Endodermal cell (in vitro differentiated cells): ENCODE results near the gene USP21. TPM values are rescaled to one million over a fixed set of nuclear protein-coding genes. Genes with fewer than 3 reads are reported as not detected.

Experiments
- DNase-seq: peaks from one replicate; pipeline ENCODE4 v3.0.0-alpha.2; 2017
- H3K27ac ChIP-seq: 2 replicates; pipeline ENCODE4 v1.5.1; 2013; ENCODE audit warnings: mild to moderate bottlenecking, low read depth, low read length, moderate library complexity
- H3K27me3 ChIP-seq: 2 replicates; pipeline ENCODE4 v1.6.1; 2013; ENCODE audit warnings: mild to moderate bottlenecking, low read length, moderate library complexity; ENCODE audit not compliant: insufficient read depth, control insufficient read depth, poor library complexity, severe bottlenecking
- H3K36me3 ChIP-seq: 2 replicates; pipeline ENCODE4 v1.7.0; 2013; ENCODE audit warnings: mild to moderate bottlenecking, low read length, moderate library complexity; ENCODE audit not compliant: control insufficient read depth, insufficient read depth
- H3K4me1 ChIP-seq: one replicate; pipeline ENCODE4 v1.7.0; 2013; ENCODE audit warnings: low read length; ENCODE audit not compliant: control insufficient read depth, insufficient read depth
- H3K4me3 ChIP-seq: 2 replicates; pipeline ENCODE4 v1.5.1; 2013; ENCODE audit warnings: mild to moderate bottlenecking, low read length, moderate library complexity
- H3K9ac ChIP-seq: 2 replicates; pipeline ENCODE4 v1.6.1; 2013; ENCODE audit warnings: mild to moderate bottlenecking, low read length, moderate library complexity; ENCODE audit not compliant: poor library complexity, severe bottlenecking; ENCODE audit errors: extremely low read depth
- H3K9me3 ChIP-seq: 2 replicates; pipeline ENCODE4 v1.6.1; 2013; ENCODE audit warnings: mild to moderate bottlenecking, low read length, moderate library complexity; ENCODE audit not compliant: control insufficient read depth
- H3K27ac Mint-ChIP-seq: 2 replicates; pipeline ENCODE4 v1.8.0; 2020; ENCODE audit warnings: mixed read lengths
- H3K27me3 Mint-ChIP-seq: 2 replicates; pipeline ENCODE4 v1.8.0; 2021; ENCODE audit warnings: mild to moderate bottlenecking, mixed read lengths; ENCODE audit not compliant: insufficient read depth
- H3K36me3 Mint-ChIP-seq: 2 replicates; pipeline ENCODE4 v1.8.0; 2020; ENCODE audit warnings: low read depth, mixed read lengths
- H3K4me1 Mint-ChIP-seq: 2 replicates; pipeline ENCODE4 v1.8.0; 2020; ENCODE audit warnings: mixed read lengths
- H3K4me3 Mint-ChIP-seq: 2 replicates; pipeline ENCODE4 v1.8.0; 2020; ENCODE audit warnings: mild to moderate bottlenecking, moderate library complexity, mixed read lengths
- H3K9me3 Mint-ChIP-seq: 2 replicates; pipeline ENCODE4 v1.8.0; 2020; ENCODE audit warnings: mild to moderate bottlenecking, mixed read lengths
- CTCF ChIP-seq: fragments of 200-600 bp; sonication (generic); conservative IDR thresholded peaks from 2 replicates; pipeline ENCODE4 v1.5.0; 2021; ENCODE audit warnings: antibody characterized with exemption, mild to moderate bottlenecking
- WGBS, 2 experiments: methylation state at CpG; one replicate each; pipeline versions ENCODE4 v1.1.5 to v1.1.7; 2013; ENCODE audit warnings: missing lambda C conversion rate in 2 of 2, mixed read lengths in 1 of 2; ENCODE audit not compliant: insufficient coverage in 1 of 2, insufficient read length in 1 of 2; 5-methylcytosine and 5-hydroxymethylcytosine counted together
- total RNA-seq, 2 donors: library from RNA; stranded (reverse); fragmentation: NEBNext Ultra II Directional in 1 of 2; extraction: Animal tissue kit (Norgen Biotek cat#: 25700) in 1 of 2; gene quantifications; 2 replicates in 1 of 2; 3 replicates in 1 of 2; pipeline ENCODE4 v1.2.1, GENCODE V29; 2021

The USP21 gene
- total RNA-seq, 2 donors from 2014 or later = 26.7 to 39.7 TPM

GRCh38 chr1:161122967-161123366 is 36.3 kb upstream of the USP21 start:
- no peak overlapping the region for H3K4me3 Mint-ChIP-seq
- no peak overlapping the region for H3K4me3 ChIP-seq
- H3K27ac Mint-ChIP-seq = no peak overlapping the region
- H3K36me3 ChIP-seq = peaks cover 78% of the 10 kb centered on the region
- no peaks in the 10 kb centered on the region for H3K9me3 ChIP-seq
- peaks cover 8% of the 10 kb centered on the region for H3K4me1 ChIP-seq
- H3K27me3 ChIP-seq = no peaks in the 10 kb centered on the region
- H3K9ac ChIP-seq = no peak overlapping the region
- WGBS, 2 experiments = 90 to 94% methylated on average over 2 to 6 of the region's 6 CpGs
- DNase-seq = no peak
- TF ChIP-seq CTCF = no peak
- H3K27me3 Mint-ChIP-seq = no peaks in the 10 kb centered on the region
- peaks cover 74% of the 10 kb centered on the region for H3K36me3 Mint-ChIP-seq
- H3K9me3 Mint-ChIP-seq = no peaks in the 10 kb centered on the region
- peaks cover 14% of the 10 kb centered on the region for H3K4me1 Mint-ChIP-seq
- H3K27ac ChIP-seq = no peak overlapping the region

- Mint-ChIP-seq H3K9me3 (no peaks in the 10 kb centered on the region), H3K27me3 (no peaks in the 10 kb centered on the region), H3K4me1 (peaks cover 20% of the 10 kb centered on the region), H3K4me3 (no peak overlapping the region), H3K27ac (no peak overlapping the region), H3K36me3 (peaks cover 61% of the 10 kb centered on the region)
- no peak for TF ChIP-seq CTCF
- Histone ChIP-seq H3K9me3 (no peaks in the 10 kb centered on the region), H3K4me3 (no peak overlapping the region), H3K9ac (no peak overlapping the region), H3K4me1 (no peaks in the 10 kb centered on the region), H3K36me3 (peaks cover 68% of the 10 kb centered on the region), H3K27ac (no peak overlapping the region), H3K27me3 (no peaks in the 10 kb centered on the region)
- 93 to 100% methylated on average over 2 of the region's 2 CpGs for WGBS, 2 experiments
- no peak for DNase-seq
Measured at GRCh38 chr1:161127649-161128048, 31.7 kb upstream of the USP21 start.

GRCh38 chr1:161128591-161129420 is 30.5 kb upstream of the USP21 start:
- Mint-ChIP-seq H3K27me3 (no peaks in the 10 kb centered on the region), H3K36me3 (peaks cover 49% of the 10 kb centered on the region), H3K9me3 (no peaks in the 10 kb centered on the region), H3K4me1 (peaks cover 20% of the 10 kb centered on the region), H3K27ac (no peak overlapping the region), H3K4me3 (no peak overlapping the region)
- no peaks in the 10 kb centered on the region for H3K9me3 ChIP-seq
- 98 to 100% methylated on average over 1 to 4 of the region's 4 CpGs for WGBS, 2 experiments
- no peak overlapping the region for H3K9ac ChIP-seq
- H3K27me3 ChIP-seq = no peaks in the 10 kb centered on the region
- H3K27ac ChIP-seq = no peak overlapping the region
- DNase-seq = no peak
- TF ChIP-seq CTCF = no peak
- peaks cover 60% of the 10 kb centered on the region for H3K36me3 ChIP-seq
- no peaks in the 10 kb centered on the region for H3K4me1 ChIP-seq
- H3K4me3 ChIP-seq = no peak overlapping the region
